Right lobe of liver (tissue), 6 donors: ENCODE results near the gene EIF2B5. TPM values are rescaled to one million over a fixed set of nuclear protein-coding genes. Genes with fewer than 3 reads are reported as not detected.

Source experiments
- ATAC-seq, 4 donors: fragments of 200-7000 bp; cut with Tn5 transposase; one replicate each; pipeline ENCODE4 v1.9.1; 2020; ENCODE audit warnings: mild to moderate bottlenecking in 4 of 4, moderate library complexity in 4 of 4
- DNase-seq, 3 donors: peaks; one replicate each; pipeline ENCODE4 v3.0.0-alpha.2; 2020
- H3K27ac ChIP-seq, 3 donors: fragments of 200-600 bp; one replicate each; pipeline ENCODE4 v1.8.0; 2022
- H3K27me3 ChIP-seq, 2 donors: fragments of 200-600 bp; one replicate each; pipeline ENCODE4 v1.8.0; 2022
- H3K36me3 ChIP-seq, 4 donors: fragments of 200-600 bp; sonication (generic) in 1 of 4; one replicate each; pipeline versions ENCODE4 v1.5.1 to v1.8.0; 2017 to 2022; ENCODE audit warnings: control low read depth in 1 of 4
- H3K4me1 ChIP-seq, 4 donors: fragments of 200-600 bp; sonication (generic) in 1 of 4; one replicate each; pipeline versions ENCODE4 v1.5.1 to v1.8.0; 2017 to 2022; ENCODE audit warnings: control low read depth in 1 of 4
- H3K4me3 ChIP-seq, 3 donors: fragments of 200-600 bp; one replicate each; pipeline ENCODE4 v1.8.0; 2022
- H3K9me3 ChIP-seq, 4 donors: fragments of 200-600 bp; sonication (generic) in 1 of 4; one replicate each; pipeline versions ENCODE4 v1.5.1 to v1.8.0; 2017 to 2022; ENCODE audit warnings: control low read depth in 1 of 4
- POLR2A ChIP-seq: fragments of 450-650 bp; IDR thresholded peaks from one replicate; pipeline ENCODE4 v1.6.1; 2017; ENCODE audit warnings: antibody characterized with exemption, mild to moderate bottlenecking
- WGBS: methylation state at CpG from one replicate; pipeline ENCODE4 v1.1.6; 2018; ENCODE audit warnings: low coverage, low lambda C conversion rate; ENCODE audit not compliant: insufficient coverage; ENCODE audit errors: missing lambda C conversion rate; 5-methylcytosine and 5-hydroxymethylcytosine counted together
- intact Hi-C, 2 donors: fragments of 100-400 bp; cut with DNase I; formaldehyde crosslinking; loops; one replicate each; pipeline versions ENCODE4 v1.11.2 to v1.14.1; 2022
- total RNA-seq, 6 experiments: library from RNA; depleted of rRNA in 2 of 6; stranded (reverse); fragments of >200 nt in 2 of 6; fragmentation: NEBNext Ultra II Directional in 3 of 6; extraction: Animal tissue kit (Norgen Biotek cat#: 25700) in 3 of 6; gene quantifications; one replicate each; pipeline versions ENCODE4 v1.1.0 to v1.2.4, GENCODE V29; 2016 to 2023
- TF ChIP-seq, protein P1 (sequence below), 4 donors: fragments of 200-600 bp in 3 of 4; fragments of 450-650 bp in 1 of 4; IDR thresholded peaks; one replicate each; pipeline versions ENCODE4 v1.5.1 to v1.8.0; 2016 to 2022; ENCODE audit warnings: antibody characterized with exemption in 4 of 4, mild to moderate bottlenecking in 2 of 4
- donor health status: DM: no; HTN: yes; CAD: no.
- donor health status: DM: no; HTN: no; CAD: no.
- donor health status: DM: no; HTN: no; CAD: no.
- donor health status: DM: no; HTN: yes; CAD: no.
- donor health status: DM: no; HTN: yes; CAD: no.

Gene EIF2B5
- total RNA-seq, 6 experiments from 2014 or later: 16.7 to 25.6 (median 20.5) TPM

DNA sequence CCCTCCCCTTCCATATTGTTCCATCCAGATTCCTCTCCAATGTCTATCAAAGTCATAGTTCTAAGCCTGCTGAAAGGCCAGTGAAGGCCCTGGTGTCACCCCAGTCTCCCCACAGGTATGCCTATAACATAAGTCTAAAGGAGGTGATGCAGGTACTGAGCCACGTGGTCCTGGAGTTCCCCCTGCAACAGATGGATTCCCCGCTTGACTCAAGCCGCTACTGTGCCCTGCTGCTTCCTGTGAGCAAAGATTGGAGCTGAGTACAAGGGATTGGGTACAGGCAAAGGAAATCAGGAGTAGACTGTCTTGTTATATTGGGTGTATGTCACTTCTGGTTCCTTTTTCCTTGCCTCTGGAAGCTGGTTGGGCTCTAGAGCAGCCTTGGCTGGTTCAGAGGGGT, 8.2 kb downstream of the EIF2B5 start:
- WGBS: 86% methylated on average over 2 of the region's 3 CpGs
- Histone ChIP-seq H3K9me3 (no peaks in the 10 kb centered on the region), H3K4me1 (peaks cover 0 to 12% (median 0%) of the 10 kb centered on the region in 4 donors), H3K27me3 (no peaks in the 10 kb centered on the region), H3K36me3 (peaks cover 8 to 61% (median 25%) of the 10 kb centered on the region in 4 donors), H3K4me3 (no peak overlapping the region), H3K27ac (no peak overlapping the region)
- DNase-seq: no peak
- no peak for ATAC-seq
- TF ChIP-seq POLR2A: no peak
- TF ChIP-seq, protein P1, sequence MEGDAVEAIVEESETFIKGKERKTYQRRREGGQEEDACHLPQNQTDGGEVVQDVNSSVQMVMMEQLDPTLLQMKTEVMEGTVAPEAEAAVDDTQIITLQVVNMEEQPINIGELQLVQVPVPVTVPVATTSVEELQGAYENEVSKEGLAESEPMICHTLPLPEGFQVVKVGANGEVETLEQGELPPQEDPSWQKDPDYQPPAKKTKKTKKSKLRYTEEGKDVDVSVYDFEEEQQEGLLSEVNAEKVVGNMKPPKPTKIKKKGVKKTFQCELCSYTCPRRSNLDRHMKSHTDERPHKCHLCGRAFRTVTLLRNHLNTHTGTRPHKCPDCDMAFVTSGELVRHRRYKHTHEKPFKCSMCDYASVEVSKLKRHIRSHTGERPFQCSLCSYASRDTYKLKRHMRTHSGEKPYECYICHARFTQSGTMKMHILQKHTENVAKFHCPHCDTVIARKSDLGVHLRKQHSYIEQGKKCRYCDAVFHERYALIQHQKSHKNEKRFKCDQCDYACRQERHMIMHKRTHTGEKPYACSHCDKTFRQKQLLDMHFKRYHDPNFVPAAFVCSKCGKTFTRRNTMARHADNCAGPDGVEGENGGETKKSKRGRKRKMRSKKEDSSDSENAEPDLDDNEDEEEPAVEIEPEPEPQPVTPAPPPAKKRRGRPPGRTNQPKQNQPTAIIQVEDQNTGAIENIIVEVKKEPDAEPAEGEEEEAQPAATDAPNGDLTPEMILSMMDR (IDR thresholded peaks at IDR 0.05): no peak
- intact Hi-C loops: loop anchor here (10.0 kb wide), 1 partner anchor 101 kb away; the partner anchor contains the start of genes ALG3 (in 2 of the 2) and EEF1AKMT4 (in 2 of the 2)

DNA sequence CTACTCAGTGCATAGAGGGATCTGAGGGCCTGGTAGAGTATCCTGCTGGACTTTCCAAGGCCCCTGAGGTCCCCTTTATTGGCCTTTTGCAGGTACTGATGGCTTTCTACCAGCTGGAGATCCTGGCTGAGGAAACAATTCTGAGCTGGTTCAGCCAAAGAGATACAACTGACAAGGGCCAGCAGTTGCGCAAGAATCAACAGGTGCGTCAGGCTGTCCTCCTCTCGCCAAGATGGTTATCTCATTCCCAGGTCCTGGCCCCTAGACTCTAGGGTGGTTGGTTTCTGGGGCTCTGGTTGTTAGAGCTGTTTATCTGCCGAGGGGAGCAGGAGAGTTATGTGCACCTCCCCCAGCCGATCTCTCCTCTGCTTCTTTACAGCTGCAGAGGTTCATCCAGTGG, 9.3 kb downstream of the EIF2B5 start:
- DNase-seq (peak; percentile 56 to 81 (median 77)), ATAC-seq (peak; percentile 66 to 97 (median 81))
- H3K9me3 ChIP-seq: no peaks in the 10 kb centered on the region
- H3K4me1 ChIP-seq: peaks cover 0 to 12% (median 0%) of the 10 kb centered on the region in 4 donors
- no peaks in the 10 kb centered on the region for H3K27me3 ChIP-seq
- TF ChIP-seq, protein P1 (IDR thresholded peaks at IDR 0.05): no peak
- no peak for TF ChIP-seq POLR2A
- peaks cover 8 to 61% (median 25%) of the 10 kb centered on the region in 4 donors for H3K36me3 ChIP-seq
- WGBS: no CpG with 5 or more reads among the region's 5 CpGs
- intact Hi-C loops: loop anchor here (10.0 kb wide), 1 partner anchor 100 kb away; the partner anchor contains the start of genes ALG3 (in 2 of the 2) and EEF1AKMT4 (in 2 of the 2)
- H3K4me3 ChIP-seq: no peak overlapping the region
- no peak overlapping the region for H3K27ac ChIP-seq

DNA sequence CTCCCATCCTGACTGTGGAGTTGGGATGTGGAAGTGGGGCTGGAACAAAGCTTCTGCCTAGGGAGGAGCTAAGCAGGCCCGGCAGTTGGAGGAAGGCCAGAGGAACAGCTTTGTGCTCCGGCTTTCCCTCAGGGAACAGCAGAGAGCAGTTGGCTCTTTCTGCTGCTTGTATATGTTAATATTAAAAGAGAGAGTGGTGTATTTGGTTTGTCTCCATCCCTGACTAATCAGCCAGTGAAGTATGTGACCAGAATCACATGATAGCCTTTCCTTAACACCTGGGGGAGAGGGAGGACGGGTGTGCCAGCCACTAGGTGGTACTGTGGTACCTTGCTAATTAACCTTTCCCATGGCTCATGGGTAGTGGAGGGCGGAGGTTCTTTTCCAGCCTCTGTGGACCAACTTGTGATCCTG, 10.0 kb downstream of the EIF2B5 start:
- ATAC-seq (peak; percentile 73 to 87 (median 80)), DNase-seq (no peak)
- Histone ChIP-seq H3K4me1 (peaks cover 0 to 12% (median 0%) of the 10 kb centered on the region in 4 donors), H3K4me3 (no peak overlapping the region), H3K27me3 (no peaks in the 10 kb centered on the region), H3K9me3 (no peaks in the 10 kb centered on the region), H3K36me3 (peaks cover 8 to 59% (median 25%) of the 10 kb centered on the region in 4 donors), H3K27ac (no peak overlapping the region)
- WGBS: 39% methylated on average over 4 of the region's 4 CpGs
- TF ChIP-seq, protein P1 (IDR thresholded peaks at IDR 0.05): peak; percentile 36 to 50 (median 48)
- no peak for TF ChIP-seq POLR2A
- intact Hi-C loops: loop anchor here (10.0 kb wide), 1 partner anchor 100 kb away; the partner anchor contains the start of genes ALG3 (in 2 of the 2) and EEF1AKMT4 (in 2 of the 2)

DNA sequence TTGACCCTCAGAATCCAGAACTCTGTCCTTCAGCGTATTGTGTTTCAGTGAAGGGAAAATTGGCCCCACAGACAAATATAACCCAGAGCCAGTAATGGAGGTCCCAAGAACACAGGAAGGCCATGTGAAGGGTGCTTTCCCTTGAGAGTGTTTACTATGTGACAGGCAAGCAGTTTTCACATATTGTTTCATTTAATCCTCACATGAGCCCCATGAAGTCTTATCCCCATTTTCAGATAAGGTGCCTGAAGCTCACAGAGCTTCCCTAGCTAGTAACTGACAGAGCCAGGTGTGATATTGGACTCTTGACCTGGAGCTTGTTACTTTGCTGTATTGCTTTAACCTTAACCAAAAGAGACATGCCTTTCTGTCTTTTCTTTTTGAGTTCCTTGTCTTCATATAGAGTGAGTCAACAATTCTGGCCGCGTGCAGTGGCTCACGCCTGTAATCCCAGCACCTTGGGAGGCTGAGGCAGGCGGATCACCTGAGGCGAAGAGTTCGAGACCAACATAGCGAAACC, 10.7 kb downstream of the EIF2B5 start:
- Histone ChIP-seq H3K36me3 (peaks cover 5 to 52% (median 22%) of the 10 kb centered on the region in 4 donors), H3K4me3 (no peak overlapping the region), H3K27ac (no peak overlapping the region), H3K4me1 (peaks cover 0 to 12% (median 0%) of the 10 kb centered on the region in 4 donors), H3K9me3 (no peaks in the 10 kb centered on the region), H3K27me3 (no peaks in the 10 kb centered on the region)
- TF ChIP-seq, protein P1 (IDR thresholded peaks at IDR 0.05): no peak
- no peak for TF ChIP-seq POLR2A
- ATAC-seq (no peak), DNase-seq (no peak)
- intact Hi-C loops: loop anchor here (10.0 kb wide), 1 partner anchor 99 kb away; the partner anchor contains the start of genes ALG3 (in 2 of the 2) and EEF1AKMT4 (in 2 of the 2)
- WGBS: 86% methylated on average over 8 of the region's 8 CpGs
